ENCODE measurements around the gene EXOC6. TPM values are rescaled to one million over a fixed set of nuclear protein-coding genes. Genes with fewer than 3 reads are reported as not detected.
"Not testable (repeated sequence)": the region's sequence is repeated elsewhere in the genome, so short reads cannot be mapped to it uniquely, and the experiment has no call there.

EXOC6 gene
- total RNA-seq, 1 donor from 2014 or later, result 21.7 TPM

- Mint-ChIP-seq H3K27me3 (no peaks in the 10 kb centered on the region), H3K4me1 (ENCODE audit: low read depth) (no peaks in the 10 kb centered on the region), H3K4me3 (ENCODE audit: low read depth) (no peak overlapping the region), H3K36me3 (ENCODE audit: insufficient read depth) (peaks cover 2% of the 10 kb centered on the region), H3K9me3 (ENCODE audit: low read depth) (no peaks in the 10 kb centered on the region), H3K27ac (no peak overlapping the region)
- no peak for TF ChIP-seq CTCF (IDR thresholded peaks at IDR 0.05; ENCODE audit: unreplicated experiment)
- DNase-seq (ENCODE audit: low spot score, unreplicated experiment), result no peak
These were observed 89.6 kb downstream of the EXOC6 start for GRCh38 chr10:92937876-92938275.

GRCh38 chr10:92938841-92939240 is 90.5 kb downstream of the EXOC6 start:
- peaks cover 4% of the 10 kb centered on the region for H3K36me3 Mint-ChIP-seq (ENCODE audit: insufficient read depth)

GRCh38 chr10:92942226-92942625 is 93.9 kb downstream of the EXOC6 start:
- no peak overlapping the region for H3K4me3 Mint-ChIP-seq (ENCODE audit: low read depth)

More at GRCh38 chr10:92938841-92939240, 90.5 kb downstream of the EXOC6 start:
- Mint-ChIP-seq H3K9me3 (ENCODE audit: low read depth) (no peaks in the 10 kb centered on the region), H3K4me1 (ENCODE audit: low read depth) (no peaks in the 10 kb centered on the region), H3K27ac (no peak overlapping the region), H3K27me3 (no peaks in the 10 kb centered on the region), H3K4me3 (ENCODE audit: low read depth) (no peak overlapping the region)
- no peak for TF ChIP-seq CTCF (IDR thresholded peaks at IDR 0.05; ENCODE audit: unreplicated experiment)
- DNase-seq (ENCODE audit: low spot score, unreplicated experiment), result no peak

GRCh38 chr10:92946491-92946890 is 98.2 kb downstream of the EXOC6 start:
- Mint-ChIP-seq H3K4me1 (ENCODE audit: low read depth) (no peaks in the 10 kb centered on the region), H3K36me3 (ENCODE audit: insufficient read depth) (peaks cover 25% of the 10 kb centered on the region), H3K27me3 (no peaks in the 10 kb centered on the region), H3K4me3 (ENCODE audit: low read depth) (no peak overlapping the region), H3K27ac (no peak overlapping the region), H3K9me3 (ENCODE audit: low read depth) (peaks cover 6% of the 10 kb centered on the region)
- no peak for DNase-seq (ENCODE audit: low spot score, unreplicated experiment)
- no peak for TF ChIP-seq CTCF (IDR thresholded peaks at IDR 0.05; ENCODE audit: unreplicated experiment)

More at GRCh38 chr10:92942226-92942625, 93.9 kb downstream of the EXOC6 start:
- no peak overlapping the region for H3K27ac Mint-ChIP-seq
- no peak for TF ChIP-seq CTCF (IDR thresholded peaks at IDR 0.05; ENCODE audit: unreplicated experiment)
- DNase-seq (ENCODE audit: low spot score, unreplicated experiment), result no peak
- H3K9me3 Mint-ChIP-seq (ENCODE audit: low read depth), result no peaks in the 10 kb centered on the region
- H3K4me1 Mint-ChIP-seq (ENCODE audit: low read depth), result no peaks in the 10 kb centered on the region
- peaks cover 15% of the 10 kb centered on the region for H3K36me3 Mint-ChIP-seq (ENCODE audit: insufficient read depth)
- no peaks in the 10 kb centered on the region for H3K27me3 Mint-ChIP-seq

- not testable (repeated sequence) for DNase-seq (ENCODE audit: low spot score, unreplicated experiment); H3K9me3 Mint-ChIP-seq (ENCODE audit: low read depth); H3K4me1 Mint-ChIP-seq (ENCODE audit: low read depth); H3K4me3 Mint-ChIP-seq (ENCODE audit: low read depth); H3K27me3 Mint-ChIP-seq; H3K27ac Mint-ChIP-seq
- peaks cover 13% of the 10 kb centered on the region for H3K36me3 Mint-ChIP-seq (ENCODE audit: insufficient read depth)
These were observed 104.3 kb downstream of the EXOC6 start for GRCh38 chr10:92952573-92952972.

GRCh38 chr10:92957223-92958010 is 109.1 kb downstream of the EXOC6 start:
- peaks cover 8% of the 10 kb centered on the region for H3K36me3 Mint-ChIP-seq (ENCODE audit: insufficient read depth)

More at GRCh38 chr10:92957223-92958010, 109.1 kb downstream of the EXOC6 start:
- Mint-ChIP-seq H3K9me3 (ENCODE audit: low read depth) (no peaks in the 10 kb centered on the region), H3K27ac (peak overlapping the region; percentile 2), H3K4me1 (ENCODE audit: low read depth) (peaks cover 4% of the 10 kb centered on the region), H3K4me3 (ENCODE audit: low read depth) (no peak overlapping the region), H3K27me3 (no peaks in the 10 kb centered on the region)
- DNase-seq (ENCODE audit: low spot score, unreplicated experiment), result no peak
- TF ChIP-seq CTCF (IDR thresholded peaks at IDR 0.05; ENCODE audit: unreplicated experiment), result no peak

All from progenitor cell of endocrine pancreas (in vitro differentiated cells).